SKM-1 treated with dmso at 0.1 percent for 144 hours (cell line): ENCODE measurements around the gene KLHL34.

Experiments used
- DNase-seq: peaks from one replicate; lab custom pipeline; 2025; ENCODE audit not compliant: unreplicated experiment; lab: John Stamatoyannopoulos, UW

KLHL34 gene

GRCh38 chrX:21656587-21657317 is 1.4 kb downstream of the KLHL34 start:
- DNase-seq = no peak

- no peak for DNase-seq
Observed at GRCh38 chrX:21655901-21656586, 2.1 kb downstream of the KLHL34 start.

- no peak for DNase-seq
Observed at GRCh38 chrX:21645886-21646285, 12.2 kb downstream of the KLHL34 start.

DNA sequence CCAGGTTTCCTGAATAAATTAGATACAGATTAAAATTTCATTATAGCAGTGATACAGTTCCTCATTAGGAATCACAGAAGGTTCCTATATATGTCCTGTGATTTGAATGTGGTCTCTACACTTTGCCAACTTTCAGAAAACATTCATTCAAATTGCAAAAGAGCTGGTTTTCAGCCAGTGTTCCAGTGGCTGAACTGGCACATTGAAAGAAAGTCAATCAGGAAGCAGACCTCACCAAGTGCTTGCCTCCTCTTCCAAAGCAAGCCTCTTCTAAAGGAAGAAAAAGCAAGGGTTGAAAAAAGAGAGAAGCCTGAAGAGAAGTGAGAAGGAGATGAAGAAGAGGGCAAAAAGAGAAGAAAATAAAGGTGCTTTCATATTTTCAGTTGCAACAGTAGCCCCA is 12.7 kb downstream of the KLHL34 start:
- DNase-seq = no peak

GRCh38 chrX:21639775-21640174 is 18.4 kb downstream of the KLHL34 start:
- no peak for DNase-seq

DNA sequence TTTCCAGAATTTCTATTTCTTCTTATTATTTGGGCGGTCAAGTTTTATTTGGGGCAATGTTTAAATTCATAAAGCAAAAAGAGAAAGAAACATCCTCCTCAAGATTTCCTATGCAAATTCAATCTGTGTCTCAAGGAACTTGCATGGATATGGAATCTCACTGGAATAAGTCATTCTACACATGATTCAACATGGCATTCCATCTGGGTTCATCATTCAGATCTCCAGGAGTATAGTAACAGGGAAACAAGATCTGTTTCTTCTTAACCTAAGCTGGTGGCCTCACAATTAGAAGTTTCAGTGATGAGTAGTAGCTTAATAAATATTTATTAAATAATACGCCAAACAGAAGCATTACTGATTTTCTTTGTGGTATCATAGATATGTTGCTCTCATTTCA is 19.8 kb downstream of the KLHL34 start:
- DNase-seq = no peak

- DNase-seq = no peak
Observed at GRCh38 chrX:21632027-21632426, 26.1 kb downstream of the KLHL34 start.

DNA sequence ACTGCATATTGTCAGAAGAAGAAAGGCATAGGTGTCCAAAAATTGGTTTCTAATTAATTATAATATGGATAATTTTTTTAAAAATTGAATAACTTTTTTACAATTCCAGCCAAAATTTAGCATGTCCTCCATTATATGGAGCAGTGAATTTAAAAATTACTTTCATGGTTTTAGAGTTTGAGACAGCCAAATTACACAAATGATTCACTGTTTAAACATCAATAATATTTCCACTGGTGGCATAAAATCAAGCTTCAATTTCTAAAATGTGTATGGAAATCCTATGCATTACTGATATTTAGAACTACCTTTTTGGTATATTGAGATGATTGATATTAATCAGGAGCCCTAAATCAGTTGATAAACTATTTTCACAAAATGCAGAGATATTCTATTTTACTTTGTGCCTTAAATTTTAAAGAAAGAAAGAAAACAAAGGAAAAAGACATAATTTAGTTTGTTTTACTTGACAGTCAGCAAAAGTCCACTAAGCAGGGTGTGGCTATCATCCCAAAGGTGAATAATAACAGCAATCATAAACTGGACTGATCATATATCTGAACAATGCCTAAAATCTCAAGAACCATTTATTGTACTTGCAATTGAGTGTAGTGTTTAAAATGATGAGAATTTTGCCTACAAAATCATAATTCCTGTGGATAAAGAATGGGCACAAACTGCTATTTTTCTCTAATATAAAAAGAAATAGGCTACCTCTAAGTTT is 34.2 kb downstream of the KLHL34 start:
- DNase-seq = no peak

DNA sequence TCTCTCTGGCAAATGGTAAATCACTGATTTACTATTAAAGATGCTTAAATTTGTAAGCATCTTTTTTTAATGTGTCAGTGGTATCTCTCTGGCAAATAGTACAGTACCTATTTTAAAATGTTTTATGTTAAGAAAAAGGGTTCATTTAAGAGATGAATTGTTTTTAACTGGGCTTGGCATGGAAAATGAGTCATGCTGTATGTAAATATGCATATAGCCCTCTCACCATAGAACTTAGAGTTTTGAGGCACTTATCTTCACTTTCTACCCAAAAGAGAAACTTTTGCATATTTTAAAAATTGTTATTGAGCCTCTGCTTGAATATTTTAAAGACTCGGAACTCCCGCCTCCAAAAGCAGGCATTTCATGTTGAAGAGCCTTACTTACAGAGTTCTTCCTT is 37.9 kb downstream of the KLHL34 start:
- DNase-seq = no peak

DNA sequence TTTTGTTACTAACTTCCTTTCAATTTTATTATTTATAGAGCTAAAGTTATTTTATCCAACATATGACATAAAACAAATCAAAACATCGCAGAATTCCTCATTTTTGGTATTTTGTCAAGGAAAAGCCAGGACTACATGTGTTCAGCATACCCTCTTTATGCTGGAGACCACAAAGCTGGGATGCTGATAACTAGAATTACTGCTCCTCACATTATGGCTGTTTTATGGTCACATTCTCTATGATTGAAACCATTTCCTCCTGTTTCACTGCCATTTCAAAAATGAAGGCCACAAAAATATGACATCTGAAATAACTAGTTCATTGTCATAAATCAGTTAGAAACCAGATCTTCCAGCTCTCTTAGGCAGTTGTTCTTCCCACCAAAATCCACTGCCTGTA is 41.7 kb downstream of the KLHL34 start:
- no peak for DNase-seq

GRCh38 chrX:21612154-21612553 is 46.0 kb downstream of the KLHL34 start:
- no peak for DNase-seq

DNA sequence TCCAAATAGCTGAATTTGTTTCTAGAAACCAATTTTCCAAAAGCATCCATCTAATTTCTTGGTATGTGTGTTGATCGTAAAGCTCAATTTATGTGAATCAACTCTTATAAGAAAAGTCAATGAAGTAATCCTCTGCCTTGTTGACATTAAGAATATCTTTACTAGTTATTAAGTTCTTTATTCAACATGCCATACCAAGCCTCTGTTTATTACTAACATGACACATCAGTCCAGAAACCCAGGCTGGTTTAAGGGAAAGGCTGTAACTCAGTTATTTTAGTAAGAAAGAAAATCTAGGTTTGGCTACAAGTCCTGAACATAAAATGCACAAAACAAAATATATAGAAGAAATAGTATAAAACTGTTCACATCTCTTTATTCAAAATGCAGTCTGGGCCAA is 48.0 kb downstream of the KLHL34 start:
- no peak for DNase-seq

- no peak for DNase-seq
Observed at GRCh38 chrX:21606002-21606401, 52.1 kb downstream of the KLHL34 start.
